B cell (primary cell): Measurements from ENCODE around the gene ADM2.

ENCODE experiments used
- CTCF ChIP-seq: fragments of 200-600 bp; IDR thresholded peaks from one replicate; pipeline ENCODE4 v1.8.0; 2022; ENCODE audit warnings: antibody characterized with exemption, mild to moderate bottlenecking
- EZH2 ChIP-seq: IDR thresholded peaks from 2 replicates; pipeline ENCODE4 v1.6.1; 2012; ENCODE audit warnings: borderline replicate concordance, low read depth, mild to moderate bottlenecking, moderate library complexity, low read length; ENCODE audit not compliant: insufficient read depth, poor library complexity, severe bottlenecking

- no peak for TF ChIP-seq CTCF
- TF ChIP-seq EZH2: no peak
Measured at GRCh38 chr22:50520826-50521453, 39.6 kb downstream of the ADM2 start.
